Mesendoderm (in vitro differentiated cells): Measurements from ENCODE around the gene CXCL14.

Experiments
- DNase-seq: peaks from one replicate; pipeline ENCODE4 v3.0.0; 2013
- H2AK5ac ChIP-seq: 2 replicates; pipeline ENCODE4 v1.6.1; 2013; ENCODE audit warnings: low read length, inconsistent platforms
- H2BK120ac ChIP-seq: 2 replicates; pipeline ENCODE4 v1.6.1; 2013; ENCODE audit warnings: low read depth, mild to moderate bottlenecking, low read length, moderate library complexity, mixed read lengths
- H2BK15ac ChIP-seq: replicated peaks from 2 replicates; pipeline ENCODE4 v1.6.1; 2013; ENCODE audit warnings: low read depth, mild to moderate bottlenecking, moderate library complexity
- H2BK5ac ChIP-seq: 2 replicates; pipeline ENCODE4 v1.6.1; 2013; ENCODE audit warnings: low read length, inconsistent platforms
- H3K18ac ChIP-seq: 2 replicates; pipeline ENCODE4 v1.6.1; 2013; ENCODE audit warnings: mild to moderate bottlenecking, low read length, mixed read lengths
- H3K23ac ChIP-seq: one replicate; pipeline ENCODE4 v1.6.1; 2013; ENCODE audit warnings: low read length
- H3K27ac ChIP-seq: 2 replicates; pipeline ENCODE4 v1.5.1; 2013; ENCODE audit warnings: low read depth, mild to moderate bottlenecking, inconsistent platforms, low read length, moderate library complexity
- H3K27me3 ChIP-seq: 2 replicates; pipeline ENCODE4 v1.6.1; 2013; ENCODE audit warnings: low read length, control low read depth, mild to moderate bottlenecking, inconsistent platforms; ENCODE audit not compliant: insufficient read depth, poor library complexity
- H3K36me3 ChIP-seq: 2 replicates; pipeline ENCODE4 v1.6.1; 2013; ENCODE audit warnings: low read length, inconsistent platforms; ENCODE audit not compliant: control insufficient read depth, insufficient read depth
- H3K4ac ChIP-seq: one replicate; pipeline ENCODE4 v1.6.1; 2013; ENCODE audit warnings: low read depth, mild to moderate bottlenecking, low read length, moderate library complexity
- H3K4me1 ChIP-seq: 2 replicates; pipeline ENCODE4 v1.6.1; 2013; ENCODE audit warnings: low read depth, low read length, inconsistent platforms; ENCODE audit not compliant: control insufficient read depth
- H3K4me2 ChIP-seq: 2 replicates; pipeline ENCODE4 v1.6.1; 2013; ENCODE audit warnings: low read length
- H3K4me3 ChIP-seq: 2 replicates; pipeline ENCODE4 v1.5.1; 2013; ENCODE audit warnings: mild to moderate bottlenecking, low read length
- H3K56ac ChIP-seq: one replicate; pipeline ENCODE4 v1.6.1; 2013; ENCODE audit warnings: low read length
- H3K79me1 ChIP-seq: 2 replicates; pipeline ENCODE4 v1.6.1; 2013; ENCODE audit warnings: low read length, inconsistent platforms
- H3K79me2 ChIP-seq: 2 replicates; pipeline ENCODE4 v1.6.1; 2013; ENCODE audit warnings: mild to moderate bottlenecking, low read length; ENCODE audit not compliant: control insufficient read depth, insufficient read depth
- H3K9ac ChIP-seq: 2 replicates; pipeline ENCODE4 v1.6.1; 2013; ENCODE audit warnings: low read length, inconsistent platforms
- H4K5ac ChIP-seq: one replicate; pipeline ENCODE4 v1.6.1; 2013; ENCODE audit warnings: low read length
- H4K8ac ChIP-seq: one replicate; pipeline ENCODE4 v1.6.1; 2013; ENCODE audit warnings: low read depth, mild to moderate bottlenecking, control low read depth, low read length, moderate library complexity
- WGBS: extraction: QIAGEN DNeasy Blood & Tissue Kit; methylation state at CpG from one replicate; pipeline ENCODE4 v1.1.7; 2013; ENCODE audit warnings: low lambda C conversion rate, missing lambda C conversion rate; ENCODE audit not compliant: insufficient coverage; ENCODE audit errors: extremely low coverage; 5-methylcytosine and 5-hydroxymethylcytosine counted together

Gene CXCL14

GRCh38 chr5:135596157-135596763 is 17.5 kb upstream of the CXCL14 start:
- Histone ChIP-seq H3K4me3 (no peak overlapping the region), H3K23ac (no peak overlapping the region), H2AK5ac (no peak overlapping the region), H2BK15ac (no peak overlapping the region), H3K4me2 (no peak overlapping the region), H3K4ac (no peak overlapping the region), H2BK120ac (no peak overlapping the region), H4K5ac (no peak overlapping the region), H3K56ac (no peak overlapping the region), H3K36me3 (no peaks in the 10 kb centered on the region), H3K9ac (no peak overlapping the region), H4K8ac (no peak overlapping the region), H3K18ac (no peak overlapping the region), H3K27me3 (no peaks in the 10 kb centered on the region), H3K4me1 (no peaks in the 10 kb centered on the region), H3K79me2 (no peaks in the 10 kb centered on the region), H2BK5ac (no peak overlapping the region), H3K79me1 (no peaks in the 10 kb centered on the region), H3K27ac (no peak overlapping the region)
- no peak for DNase-seq
- no CpG with 5 or more reads among the region's 5 CpGs for WGBS

- no peak overlapping the region for H3K4ac ChIP-seq
- no peaks in the 10 kb centered on the region for H3K27me3 ChIP-seq
- H3K56ac ChIP-seq: no peak overlapping the region
- no peaks in the 10 kb centered on the region for H3K79me1 ChIP-seq
- H2BK120ac ChIP-seq: no peak overlapping the region
- H3K79me2 ChIP-seq: no peaks in the 10 kb centered on the region
- no peak overlapping the region for H3K27ac ChIP-seq
- H3K4me3 ChIP-seq: no peak overlapping the region
- no peak overlapping the region for H3K9ac ChIP-seq
- no CpG with 5 or more reads among the region's 2 CpGs for WGBS
- H3K4me2 ChIP-seq: no peak overlapping the region
- no peak overlapping the region for H2AK5ac ChIP-seq
- no peak overlapping the region for H3K18ac ChIP-seq
- H3K36me3 ChIP-seq: no peaks in the 10 kb centered on the region
- no peak overlapping the region for H2BK15ac ChIP-seq
- H3K23ac ChIP-seq: no peak overlapping the region
- DNase-seq: no peak
- H2BK5ac ChIP-seq: no peak overlapping the region
- H4K5ac ChIP-seq: no peak overlapping the region
- H4K8ac ChIP-seq: no peak overlapping the region
- no peaks in the 10 kb centered on the region for H3K4me1 ChIP-seq
Measured at GRCh38 chr5:135594416-135594960, 15.7 kb upstream of the CXCL14 start.

GRCh38 chr5:135593886-135594285 is 15.1 kb upstream of the CXCL14 start:
- no peak overlapping the region for H4K8ac ChIP-seq
- H3K27me3 ChIP-seq: no peaks in the 10 kb centered on the region
- no peaks in the 10 kb centered on the region for H3K36me3 ChIP-seq
- no peak overlapping the region for H3K4me3 ChIP-seq
- H3K23ac ChIP-seq: no peak overlapping the region
- no peaks in the 10 kb centered on the region for H3K79me2 ChIP-seq
- H3K56ac ChIP-seq: no peak overlapping the region
- no peak overlapping the region for H3K4ac ChIP-seq
- WGBS: no CpG with 5 or more reads among the region's 2 CpGs
- no peak overlapping the region for H3K9ac ChIP-seq
- no peak overlapping the region for H4K5ac ChIP-seq
- no peak for DNase-seq
- no peak overlapping the region for H2BK120ac ChIP-seq
- no peak overlapping the region for H3K18ac ChIP-seq
- no peak overlapping the region for H2AK5ac ChIP-seq
- no peak overlapping the region for H3K4me2 ChIP-seq
- H3K27ac ChIP-seq: no peak overlapping the region
- no peak overlapping the region for H2BK15ac ChIP-seq
- H2BK5ac ChIP-seq: no peak overlapping the region
- H3K4me1 ChIP-seq: no peaks in the 10 kb centered on the region
- H3K79me1 ChIP-seq: no peaks in the 10 kb centered on the region

GRCh38 chr5:135593141-135593540 is 14.3 kb upstream of the CXCL14 start:
- no peak overlapping the region for H2BK120ac ChIP-seq
- no peak for DNase-seq
- no peak overlapping the region for H4K5ac ChIP-seq
- H4K8ac ChIP-seq: no peak overlapping the region
- H3K18ac ChIP-seq: no peak overlapping the region
- H3K36me3 ChIP-seq: no peaks in the 10 kb centered on the region
- no peaks in the 10 kb centered on the region for H3K79me1 ChIP-seq
- no peaks in the 10 kb centered on the region for H3K79me2 ChIP-seq
- no peak overlapping the region for H3K4me2 ChIP-seq
- no peak overlapping the region for H2BK5ac ChIP-seq
- H3K9ac ChIP-seq: no peak overlapping the region
- no peaks in the 10 kb centered on the region for H3K27me3 ChIP-seq
- H3K4ac ChIP-seq: no peak overlapping the region
- H3K27ac ChIP-seq: no peak overlapping the region
- H3K4me1 ChIP-seq: no peaks in the 10 kb centered on the region
- no peak overlapping the region for H3K56ac ChIP-seq
- no peak overlapping the region for H3K23ac ChIP-seq
- no peak overlapping the region for H2AK5ac ChIP-seq
- H2BK15ac ChIP-seq: no peak overlapping the region
- no CpG with 5 or more reads among the region's 3 CpGs for WGBS
- H3K4me3 ChIP-seq: no peak overlapping the region

GRCh38 chr5:135592312-135593045 is 13.7 kb upstream of the CXCL14 start:
- Histone ChIP-seq H3K4me1 (no peaks in the 10 kb centered on the region), H3K27ac (no peak overlapping the region), H3K23ac (no peak overlapping the region), H2BK5ac (no peak overlapping the region), H2BK120ac (no peak overlapping the region), H3K4me3 (no peak overlapping the region), H3K4ac (no peak overlapping the region), H3K27me3 (no peaks in the 10 kb centered on the region), H3K36me3 (no peaks in the 10 kb centered on the region), H2BK15ac (no peak overlapping the region), H4K5ac (no peak overlapping the region), H3K9ac (no peak overlapping the region), H4K8ac (no peak overlapping the region), H2AK5ac (no peak overlapping the region), H3K79me2 (no peaks in the 10 kb centered on the region), H3K18ac (no peak overlapping the region), H3K56ac (no peak overlapping the region), H3K79me1 (no peaks in the 10 kb centered on the region), H3K4me2 (no peak overlapping the region)
- WGBS: 100% methylated on average over 1 of the region's 6 CpGs
- DNase-seq: no peak
